GM10847 (cell line): ENCODE data around the gene GPN2.

Experiments
- POLR2A ChIP-seq: IDR thresholded peaks from 2 replicates; pipeline ENCODE4 v1.6.1; 2011; ENCODE audit not compliant: insufficient read length; ENCODE audit errors: extremely low read depth

GPN2 gene

DNA sequence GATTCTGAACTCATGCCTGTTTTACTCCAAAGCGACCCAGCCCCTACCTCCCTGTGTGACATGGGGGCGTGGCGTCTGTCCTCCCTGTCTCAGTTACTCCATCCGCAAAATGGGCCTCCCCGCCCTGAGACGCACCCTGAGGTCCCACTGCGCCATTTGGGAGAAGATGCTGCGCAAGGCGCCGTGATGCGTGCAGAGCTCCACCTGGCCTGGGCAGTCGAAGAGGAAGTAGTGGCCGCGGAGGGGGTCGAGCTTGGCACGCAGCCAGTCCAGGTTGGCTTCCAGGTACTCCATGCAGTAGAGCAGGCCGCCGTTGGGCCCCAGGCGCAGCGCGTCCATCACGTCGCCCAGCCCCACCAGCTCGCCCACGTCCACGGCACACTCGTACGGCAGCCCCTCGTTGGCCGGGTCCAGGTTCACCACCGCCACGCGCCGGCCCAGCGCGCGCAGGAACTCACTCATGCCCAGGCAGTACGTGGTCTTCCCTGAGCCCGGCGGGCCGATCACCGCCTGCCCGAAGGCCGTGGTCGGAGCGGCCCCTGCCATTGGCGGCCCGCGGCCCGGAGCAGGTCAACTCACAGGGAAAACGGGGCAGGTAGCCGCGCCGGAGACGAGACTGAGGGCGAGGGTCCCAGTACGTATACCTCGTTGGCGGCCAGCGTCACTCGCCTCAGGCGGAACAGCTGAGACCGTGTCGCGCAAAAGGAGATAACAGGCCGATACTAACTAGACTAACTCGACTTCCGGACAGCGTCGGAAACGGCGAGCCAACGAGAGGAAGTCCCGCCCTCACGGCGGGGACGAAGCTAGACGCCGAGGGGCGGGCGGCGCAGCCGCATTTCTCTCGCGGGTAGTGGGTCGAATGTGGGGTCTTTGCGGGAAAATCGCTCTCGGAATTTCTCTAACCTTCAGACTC lies at the start of gene GPN2:
TSS of gene GPN2 (minus strand) at position 733 of the 916 bp plus-strand sequence. CDS start at position 546, 187 bp downstream.
- peak; percentile 90 for TF ChIP-seq POLR2A

DNA sequence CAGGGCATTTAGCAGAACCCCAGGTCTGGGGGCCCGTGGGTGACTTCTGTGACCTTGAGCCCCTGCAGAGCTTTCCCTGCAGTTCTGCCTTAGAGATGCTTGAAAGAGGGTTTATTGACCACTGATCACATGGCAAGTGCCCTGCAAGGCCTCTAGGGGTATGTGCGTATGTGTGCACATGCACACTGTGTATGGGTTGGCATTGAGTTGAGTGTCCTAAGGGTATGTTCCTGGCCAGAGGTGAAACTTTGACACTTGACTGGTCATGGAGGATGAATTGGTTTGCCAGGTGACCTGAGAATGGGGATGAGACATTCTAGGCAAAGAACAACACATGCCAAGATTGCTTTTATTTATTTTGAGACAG lies 48.6 kb upstream of the GPN2 start:
- no peak for TF ChIP-seq POLR2A

DNA sequence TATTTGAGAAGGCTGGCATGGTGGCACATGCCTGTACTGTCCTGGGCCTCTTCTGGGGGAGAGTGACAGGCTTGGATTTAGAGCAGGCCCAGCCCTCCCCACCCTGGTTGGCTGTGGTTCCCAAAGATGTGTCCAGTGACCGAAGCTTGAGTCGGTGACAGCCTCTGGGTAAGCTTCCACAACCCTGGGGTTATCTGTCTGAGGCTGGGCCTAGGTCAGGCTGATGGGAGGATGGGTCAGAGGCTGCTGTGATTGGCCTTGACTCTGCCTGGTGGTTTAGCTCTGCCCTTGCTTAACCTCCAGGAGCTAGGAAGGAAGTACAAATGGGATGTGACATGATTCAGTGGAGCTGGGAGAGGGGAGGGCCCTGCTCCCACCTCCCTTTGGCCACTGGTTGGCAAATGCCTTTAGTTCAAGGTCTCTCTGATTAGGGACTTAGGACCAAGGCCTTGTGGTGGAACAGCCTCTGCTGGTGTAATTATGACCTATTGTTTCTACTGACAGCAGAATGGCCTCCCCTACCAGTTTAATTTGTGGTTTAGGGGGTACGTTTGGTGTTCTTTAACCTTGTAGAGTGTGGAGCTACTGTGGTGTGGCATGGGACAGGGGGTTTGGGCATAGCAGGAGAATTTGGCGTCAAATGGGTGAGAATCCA lies 48.0 kb upstream of the GPN2 start:
- TF ChIP-seq POLR2A, result no peak

DNA sequence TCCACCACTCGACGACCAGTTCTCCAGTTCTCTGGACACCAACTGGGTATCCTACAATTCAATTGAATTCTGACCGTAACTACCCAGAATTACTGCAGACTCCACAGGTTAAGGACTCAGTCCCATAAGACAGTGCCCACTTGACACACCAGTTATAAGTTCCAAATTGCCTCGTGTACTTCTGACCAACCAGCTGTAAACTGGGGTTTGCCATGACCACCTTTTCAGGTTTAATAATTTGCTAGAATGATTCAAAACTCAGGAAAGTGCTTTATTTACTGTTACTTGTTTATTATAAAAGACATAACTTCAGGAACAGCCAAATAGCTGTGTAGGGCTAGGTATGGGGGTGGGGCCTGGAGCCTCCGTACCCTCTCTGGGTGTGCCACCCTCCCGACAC lies 46.7 kb upstream of the GPN2 start:
- no peak for TF ChIP-seq POLR2A

DNA sequence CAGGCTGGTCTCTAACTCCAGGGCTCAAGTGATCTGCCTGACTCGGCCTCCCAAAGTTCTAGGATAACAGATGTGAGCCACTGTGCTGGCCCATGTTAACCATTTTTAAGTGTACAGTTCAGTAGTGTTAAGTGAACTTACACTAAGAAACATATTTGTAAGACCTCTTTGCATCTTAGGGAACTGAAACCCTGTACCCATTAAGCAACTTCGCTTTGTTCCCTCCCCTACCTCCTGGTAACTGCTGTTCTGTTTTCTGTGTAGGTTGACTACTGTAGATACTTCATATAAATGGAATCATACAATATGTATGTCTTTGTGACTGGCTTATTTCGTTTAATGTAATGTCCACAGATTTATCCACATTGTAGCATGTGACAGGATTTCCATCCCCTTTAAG lies 42.4 kb upstream of the GPN2 start:
- no peak for TF ChIP-seq POLR2A

DNA sequence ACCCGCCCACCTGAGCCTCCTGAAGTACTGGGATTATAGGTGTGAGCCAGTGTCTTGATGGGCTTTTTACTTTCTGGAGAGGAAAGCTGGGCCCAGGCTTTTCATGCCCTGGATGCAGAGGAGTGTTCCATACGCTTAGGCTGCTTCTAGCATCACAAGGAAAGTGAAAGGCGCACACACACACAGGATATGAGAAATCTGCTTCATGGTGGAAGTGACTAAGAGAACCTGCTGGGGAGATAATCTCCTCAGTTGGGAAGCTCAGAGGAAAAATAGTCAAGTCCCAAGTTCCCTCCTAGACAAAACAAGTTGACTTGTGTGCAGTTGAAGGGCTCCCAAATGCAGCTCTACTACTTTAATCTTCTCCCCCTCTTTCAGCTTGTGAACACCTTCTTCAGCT lies 33.6 kb upstream of the GPN2 start:
- TF ChIP-seq POLR2A, result no peak

DNA sequence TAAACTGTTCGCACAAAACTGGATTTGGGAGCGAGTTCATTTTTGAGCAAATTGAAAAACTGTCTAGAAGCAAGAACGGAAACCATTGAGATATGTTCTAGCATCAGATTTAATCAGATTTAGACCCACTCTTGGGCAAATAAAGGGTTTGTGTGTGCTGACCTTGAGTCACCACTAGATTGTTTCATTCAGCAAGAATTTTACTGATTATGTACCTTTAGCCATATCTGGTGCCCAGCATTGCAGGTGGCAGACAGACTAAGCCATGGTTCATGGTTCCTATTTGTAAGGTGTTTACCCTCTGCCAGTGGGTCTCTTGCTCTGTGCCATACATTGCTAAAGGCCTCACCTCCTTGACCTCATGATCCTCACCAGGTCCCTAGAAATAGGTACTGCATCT lies 32.8 kb upstream of the GPN2 start:
- TF ChIP-seq POLR2A, result no peak

DNA sequence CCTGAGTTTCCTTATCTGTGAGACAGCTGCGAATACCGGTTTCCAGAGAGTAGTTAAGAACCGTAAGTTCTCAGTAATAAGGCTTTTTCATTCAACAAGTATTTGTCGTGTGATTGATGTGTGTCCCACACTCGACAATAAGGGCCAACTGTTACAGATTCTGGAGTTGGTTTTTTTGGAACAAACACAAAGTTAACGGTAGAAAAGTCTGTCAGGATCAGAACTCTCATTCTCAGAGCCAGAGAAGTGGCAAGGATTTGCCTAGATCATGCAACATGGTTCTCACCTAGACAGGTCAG lies 32.3 kb upstream of the GPN2 start:
- TF ChIP-seq POLR2A, result no peak

DNA sequence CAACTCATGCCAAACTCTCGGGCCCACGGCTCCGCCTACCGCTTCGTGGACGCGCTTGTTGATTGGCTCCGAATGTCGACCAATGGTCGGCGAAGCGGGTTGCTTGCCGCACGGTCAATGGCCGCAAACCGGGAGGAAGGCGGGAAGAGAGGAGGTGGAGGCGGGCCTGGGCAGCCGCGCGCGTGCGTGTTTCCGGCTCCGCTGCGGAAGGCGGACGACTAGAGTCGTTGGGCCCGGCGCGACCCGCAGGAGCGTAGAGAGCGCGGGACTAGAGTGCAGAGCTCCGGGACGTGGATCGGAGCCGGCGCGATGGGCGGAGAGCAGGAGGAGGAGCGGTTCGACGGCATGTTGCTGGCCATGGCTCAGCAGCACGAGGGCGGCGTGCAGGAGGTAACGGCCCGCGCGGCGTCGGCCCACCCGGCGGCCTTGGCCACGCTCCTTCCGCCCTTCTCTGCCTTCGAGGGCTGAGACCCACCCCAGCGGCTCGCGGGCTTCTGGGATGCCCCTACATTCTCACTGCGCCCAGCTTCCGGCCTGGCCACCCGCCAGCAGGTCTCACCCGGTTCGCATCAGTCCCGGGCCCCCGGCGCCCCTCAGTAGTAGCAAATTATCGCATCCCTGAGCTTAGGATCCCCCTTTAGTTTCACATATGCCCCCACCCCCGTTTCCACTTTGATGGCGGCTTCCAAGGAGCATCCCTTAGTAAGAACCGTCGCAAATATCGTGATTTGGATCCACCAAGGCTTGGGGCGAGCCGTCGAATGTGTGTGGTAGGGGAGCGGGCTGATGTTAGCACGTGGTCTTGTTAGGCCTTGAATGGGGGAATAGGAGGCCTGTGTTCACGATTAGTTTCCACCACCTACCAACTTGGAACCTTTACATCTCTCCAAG lies 31.7 kb upstream of the GPN2 start, which contains the start of gene NUDC:
TSS of gene NUDC (plus strand) at position 204 of the 891 bp plus-strand sequence. CDS start at position 310, 106 bp downstream.
- peak; percentile 82 for TF ChIP-seq POLR2A

DNA sequence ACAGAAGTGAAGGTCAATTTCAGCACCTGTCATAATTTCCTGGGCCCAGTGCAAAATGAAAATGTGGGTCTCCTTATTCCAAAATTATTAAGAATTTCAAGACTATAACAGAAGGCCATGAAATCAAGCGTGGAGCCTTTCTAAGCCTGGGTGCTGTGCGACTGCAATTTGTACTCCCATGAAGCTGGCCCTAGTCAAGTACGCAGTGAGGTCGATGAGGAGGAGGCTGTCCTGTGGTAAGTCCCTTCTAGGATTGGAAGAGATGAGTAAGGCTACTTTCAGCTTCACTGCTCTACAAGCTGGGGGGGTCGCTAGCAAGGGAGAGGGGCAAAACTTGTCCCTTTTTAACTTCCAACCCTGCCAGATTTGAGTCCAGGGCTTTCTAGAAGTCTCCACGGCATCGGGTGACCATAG lies 31.1 kb upstream of the GPN2 start:
- TF ChIP-seq POLR2A, result no peak

DNA sequence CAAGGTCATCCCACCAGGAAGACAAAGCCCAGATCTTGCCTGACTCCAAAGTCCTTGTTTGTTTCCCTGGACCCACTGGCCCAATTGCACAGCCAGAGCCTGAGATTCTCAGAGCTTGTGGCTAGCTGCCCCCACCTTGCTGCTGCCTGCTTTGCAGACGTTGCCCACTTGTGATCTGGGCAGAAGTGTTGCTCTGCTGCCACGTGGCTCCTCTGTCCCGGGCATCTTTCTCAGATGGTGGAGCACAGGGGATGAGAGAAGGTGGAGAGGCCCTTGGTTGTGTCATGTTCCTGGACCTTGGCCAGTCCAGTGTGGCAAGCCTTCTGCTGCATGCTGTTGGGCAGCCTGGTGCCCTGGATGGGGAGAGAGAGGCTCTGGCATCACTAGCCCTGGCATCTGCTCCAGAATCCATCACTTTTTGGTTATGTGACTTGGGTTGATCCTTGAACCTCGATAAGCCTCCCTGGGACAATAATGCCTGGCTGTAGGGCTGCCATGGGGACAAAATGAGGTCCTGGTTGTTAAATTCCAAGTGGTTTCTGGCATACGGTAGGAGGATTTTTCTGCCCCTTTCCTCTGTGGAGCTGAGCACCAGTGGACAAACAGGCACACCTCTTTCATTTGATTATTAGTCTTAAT lies 25.2 kb upstream of the GPN2 start:
- no peak for TF ChIP-seq POLR2A

DNA sequence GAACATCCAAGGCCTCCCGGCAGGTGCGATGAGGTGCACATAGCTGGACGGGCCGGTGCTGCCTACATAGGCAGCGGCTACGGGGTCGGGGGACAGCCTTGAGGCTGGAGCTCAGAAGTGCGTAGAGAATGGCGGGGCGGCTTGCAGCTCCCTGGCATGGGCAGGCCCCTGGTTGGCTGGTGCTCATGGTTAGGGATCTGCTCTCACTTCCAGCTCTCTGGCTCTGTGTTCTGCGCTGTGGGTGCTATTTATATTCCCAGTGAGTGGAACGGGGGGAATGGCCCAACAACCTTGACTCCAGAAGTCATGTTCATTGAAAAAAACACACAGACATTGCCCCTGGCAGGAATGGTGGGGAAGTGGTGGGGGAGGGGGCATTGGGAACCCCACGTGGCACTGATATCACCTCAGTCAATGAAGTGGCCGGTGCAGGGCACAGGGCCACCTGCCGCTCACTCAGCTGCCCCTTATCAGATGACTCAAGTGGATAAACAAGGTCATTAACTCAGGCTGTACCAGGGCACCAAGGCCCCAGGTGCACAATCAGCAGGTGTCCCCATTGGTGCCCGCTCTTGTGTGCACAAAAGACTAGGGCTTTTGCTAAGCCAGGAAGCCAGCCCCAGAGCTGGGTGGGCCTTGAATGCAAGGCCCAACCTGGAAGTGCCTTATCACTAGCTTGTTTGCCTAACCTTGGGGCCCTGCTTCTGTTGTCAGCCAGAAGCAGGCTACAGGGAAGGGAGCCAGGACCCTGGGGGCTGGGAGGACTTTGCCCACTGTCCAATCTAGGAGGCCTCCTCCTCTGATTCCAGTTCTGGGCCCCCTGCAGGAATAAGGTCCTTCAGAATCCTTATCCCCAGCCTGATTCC lies 23.9 kb upstream of the GPN2 start, which contains the start of gene NR0B2:
TSS of gene NR0B2 (minus strand) at position 222 of the 866 bp plus-strand sequence. CDS start at position 187, 35 bp downstream.
- TF ChIP-seq POLR2A, result no peak

DNA sequence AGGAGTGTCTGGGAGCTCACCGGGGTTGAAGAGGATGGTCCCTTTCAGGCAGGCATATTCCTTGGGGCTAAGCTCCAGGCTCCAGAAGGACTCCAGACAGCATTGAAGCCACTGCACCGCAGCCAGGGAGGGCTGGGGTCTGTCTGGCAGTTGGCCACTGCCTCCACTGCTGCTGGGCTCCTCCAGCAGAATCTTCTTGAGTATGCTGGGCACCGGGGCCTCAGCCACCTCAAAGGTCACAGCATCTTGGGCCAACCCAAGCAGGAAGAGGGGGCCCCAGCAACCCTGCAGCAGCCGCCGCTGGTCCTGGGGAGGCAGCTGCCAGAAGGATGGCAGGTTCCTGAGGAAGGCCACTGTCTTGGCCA lies 23.3 kb upstream of the GPN2 start:
- TF ChIP-seq POLR2A, result no peak

DNA sequence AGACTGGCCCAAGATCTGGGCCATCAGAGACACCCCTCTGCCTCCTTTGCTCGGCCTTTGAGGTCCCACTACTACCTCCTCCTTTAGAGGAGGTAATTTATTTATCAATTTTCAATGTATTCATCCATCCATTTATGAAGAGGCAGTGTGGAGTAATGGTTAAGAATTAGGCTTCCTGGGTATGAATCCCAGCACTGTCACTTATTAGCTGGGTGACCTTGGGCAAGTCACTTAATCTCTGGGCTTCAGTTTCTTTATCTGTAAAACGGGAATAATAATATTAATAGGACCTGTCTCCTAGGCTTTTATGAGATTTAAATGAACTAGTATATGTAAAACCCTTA lies 22.0 kb upstream of the GPN2 start:
- TF ChIP-seq POLR2A, result no peak

DNA sequence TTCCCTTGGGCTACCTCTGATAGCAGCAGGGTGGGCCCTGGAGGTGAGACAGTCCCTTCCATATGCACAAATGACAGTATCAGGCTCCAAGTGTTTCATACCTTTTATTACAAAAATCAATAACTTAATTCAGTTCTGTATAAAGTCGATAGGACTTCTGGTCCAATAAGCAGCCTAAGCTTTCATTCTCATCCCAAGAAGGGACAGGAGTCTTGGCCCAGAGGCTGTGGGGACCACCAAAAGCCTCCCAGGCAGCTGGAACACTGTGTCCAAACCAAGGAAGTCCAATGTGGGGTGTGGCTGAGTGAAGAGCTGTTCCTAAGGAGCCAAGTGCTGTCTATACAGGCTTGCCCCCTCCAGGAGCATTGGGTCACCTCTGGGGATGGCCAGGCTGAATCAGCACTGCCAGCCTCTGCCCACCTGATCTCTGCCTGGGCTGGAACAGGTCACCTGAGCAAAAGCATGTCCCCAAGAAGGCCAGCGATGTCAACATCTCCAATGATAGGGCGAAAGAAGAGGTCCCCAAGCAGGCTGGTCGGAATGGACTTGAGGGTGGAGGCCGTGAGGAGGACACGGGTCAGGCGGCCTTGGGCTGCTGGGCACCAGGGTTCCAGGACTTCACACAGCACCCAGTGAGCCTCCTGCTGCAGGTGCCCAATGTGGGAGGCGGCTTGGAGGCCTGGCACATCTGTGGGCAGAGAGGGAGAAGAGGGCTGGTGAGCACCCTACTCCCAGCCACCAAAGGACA lies 21.5 kb upstream of the GPN2 start:
- no peak for TF ChIP-seq POLR2A
